COLO668 (cell line): Measurements from ENCODE around the gene RNF213.

Source experiments
- DNase-seq: peaks from one replicate; lab custom pipeline; 2025; ENCODE audit not compliant: unreplicated experiment; lab: John Stamatoyannopoulos, UW

Gene RNF213

DNA sequence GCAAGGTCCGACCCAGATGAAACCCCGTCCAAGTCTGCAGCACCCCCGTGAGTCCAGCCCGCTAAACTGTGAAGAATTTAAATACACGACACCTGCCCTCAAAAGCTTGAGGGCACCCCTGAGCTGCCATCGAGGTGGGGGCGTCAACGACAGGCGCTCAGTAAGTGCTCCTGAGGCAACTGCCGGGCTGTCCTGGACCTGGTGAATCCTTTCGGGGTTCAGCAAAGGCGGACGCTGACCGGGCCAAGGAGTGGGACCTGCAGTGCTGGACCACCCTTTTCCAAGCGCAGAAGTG lies 153.8 kb downstream of the RNF213 start:
- DNase-seq, result no peak

DNA sequence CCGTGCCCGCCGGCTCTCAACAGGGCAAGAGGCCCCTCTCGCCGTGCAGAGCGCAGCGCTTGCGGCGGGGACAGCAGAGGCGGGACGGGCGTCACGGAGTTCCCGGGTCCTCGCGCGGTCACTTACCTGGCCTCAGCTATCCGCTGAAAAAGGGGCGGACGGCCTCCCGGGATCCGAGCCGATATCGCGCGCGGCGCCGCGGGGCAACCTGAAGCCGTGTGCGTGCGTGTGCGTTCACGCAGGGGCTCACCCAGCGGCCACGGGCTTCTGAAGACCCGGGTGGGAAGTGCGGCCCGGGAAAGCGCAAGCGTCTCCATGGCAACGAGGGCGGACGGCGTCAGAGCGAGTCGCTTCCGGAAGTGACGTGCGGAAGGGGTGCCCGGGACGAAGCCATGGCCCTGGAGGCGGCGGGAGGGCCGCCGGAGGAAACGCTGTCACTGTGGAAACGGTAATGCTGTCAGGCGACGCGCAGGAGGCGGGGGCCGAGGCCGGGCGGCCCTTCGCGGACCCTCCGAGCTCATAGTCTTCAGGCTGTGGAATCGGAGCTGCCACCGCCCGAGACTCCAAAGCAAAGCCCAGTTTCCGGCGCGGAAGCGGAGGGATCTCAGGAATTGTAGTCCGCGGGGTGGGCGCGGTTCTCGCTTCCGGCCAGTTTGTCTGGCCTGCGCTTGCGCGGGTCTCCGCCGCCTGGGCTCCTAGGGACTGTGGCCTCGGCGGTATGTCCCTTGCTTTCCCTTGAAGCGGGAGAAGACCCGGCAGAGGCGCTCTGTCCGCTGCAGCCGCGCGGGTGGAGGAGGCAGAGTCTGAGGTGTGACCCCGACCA lies 154.4 kb downstream of the RNF213 start, which contains the start of gene ENDOV:
Gene ENDOV, plus strand, starts transcription at position 365 of the 823 bp plus-strand sequence. Its CDS starts 28 bp downstream, at position 393.
- peak; percentile 90 for DNase-seq

DNA sequence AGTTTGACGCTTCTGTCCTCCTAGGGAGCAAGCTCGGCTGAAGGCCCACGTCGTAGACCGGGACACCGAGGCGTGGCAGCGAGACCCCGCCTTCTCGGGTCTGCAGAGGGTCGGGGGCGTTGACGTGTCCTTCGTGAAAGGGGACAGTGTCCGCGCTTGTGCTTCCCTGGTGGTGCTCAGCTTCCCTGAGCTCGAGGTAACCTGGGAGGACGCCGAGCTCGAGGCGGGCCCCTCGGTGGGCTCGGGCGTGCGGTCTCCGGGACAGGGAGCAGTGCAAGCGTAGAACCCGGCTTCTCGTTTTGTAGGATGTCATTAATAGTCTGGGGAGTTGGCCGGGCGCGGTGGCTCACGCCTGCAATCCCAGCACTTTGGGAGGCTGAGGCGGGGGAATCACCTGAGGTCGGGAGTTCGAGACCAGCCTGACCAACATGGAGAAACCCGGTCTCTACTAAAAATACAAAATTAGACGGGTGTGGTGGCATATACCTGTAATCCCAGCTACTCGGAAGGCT lies 155.0 kb downstream of the RNF213 start:
- no peak for DNase-seq

DNA sequence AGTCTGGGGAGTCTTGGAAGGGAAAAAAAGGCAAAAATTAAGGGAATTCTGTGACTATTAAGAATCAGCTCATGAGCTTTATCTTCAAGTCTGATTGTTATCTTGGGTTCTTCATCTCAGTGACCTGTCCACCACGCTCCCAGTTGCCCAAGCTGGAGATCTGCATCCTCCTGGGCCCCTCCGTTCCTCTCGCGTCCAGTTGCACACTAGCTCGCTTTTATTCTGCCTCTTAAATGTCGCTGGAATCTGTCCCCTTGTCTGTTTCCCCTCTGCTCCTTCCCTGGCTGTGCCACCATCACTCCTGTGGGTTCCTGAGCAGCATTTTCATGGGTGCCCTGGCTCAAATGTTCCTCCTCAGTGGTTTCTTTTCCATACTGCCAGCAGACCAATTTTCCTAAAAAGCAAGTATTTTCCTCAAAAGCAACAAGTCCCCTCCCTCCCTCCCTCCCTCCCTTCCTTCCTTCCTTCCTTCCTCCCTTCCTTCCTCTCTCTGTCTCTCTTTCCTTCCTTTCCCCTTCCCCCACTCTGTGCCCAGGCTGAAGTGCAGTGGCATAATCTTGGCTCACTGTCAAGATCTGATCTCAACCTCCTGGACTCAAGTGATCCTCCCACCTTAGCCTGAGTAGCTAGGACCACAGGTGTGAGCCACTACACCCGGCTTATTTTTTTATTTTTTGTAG lies 155.7 kb downstream of the RNF213 start:
- DNase-seq, result no peak

DNA sequence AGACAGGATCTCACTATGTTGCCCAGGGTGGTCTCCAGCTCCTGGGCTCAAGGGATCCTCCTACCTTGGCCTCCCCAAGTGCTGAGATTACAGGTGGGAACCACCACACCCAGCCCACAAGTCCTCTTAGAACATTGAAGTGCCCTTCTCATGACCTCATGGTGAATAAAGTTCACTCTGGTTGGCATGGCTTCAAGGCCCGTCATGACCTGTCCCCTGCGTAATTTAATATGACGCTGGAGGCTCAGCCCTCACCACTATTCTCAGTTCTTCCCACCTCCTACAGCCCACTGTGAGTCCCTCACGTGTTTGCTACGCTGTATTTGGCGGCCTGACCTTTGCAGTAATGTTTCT lies 156.3 kb downstream of the RNF213 start:
- no peak for DNase-seq

DNA sequence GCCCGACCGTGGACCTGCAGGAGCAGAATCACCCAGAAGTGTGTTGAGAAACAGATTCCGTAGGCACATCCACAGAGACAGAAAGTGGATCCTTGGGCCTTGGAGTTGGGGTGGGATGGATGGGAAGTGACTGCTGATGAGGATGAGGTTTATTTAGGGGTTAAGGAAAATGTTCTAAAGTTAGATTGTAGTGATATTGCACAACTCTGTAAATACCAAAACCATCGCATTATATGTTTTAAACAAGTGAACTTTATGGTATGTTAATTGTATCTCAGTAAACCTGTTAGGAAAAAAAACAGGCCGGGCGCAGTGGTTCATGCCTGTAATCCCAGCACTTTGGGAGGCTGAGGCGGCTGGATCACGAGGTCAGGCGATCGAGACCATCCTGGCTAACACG lies 157.9 kb downstream of the RNF213 start:
- DNase-seq, result no peak

DNA sequence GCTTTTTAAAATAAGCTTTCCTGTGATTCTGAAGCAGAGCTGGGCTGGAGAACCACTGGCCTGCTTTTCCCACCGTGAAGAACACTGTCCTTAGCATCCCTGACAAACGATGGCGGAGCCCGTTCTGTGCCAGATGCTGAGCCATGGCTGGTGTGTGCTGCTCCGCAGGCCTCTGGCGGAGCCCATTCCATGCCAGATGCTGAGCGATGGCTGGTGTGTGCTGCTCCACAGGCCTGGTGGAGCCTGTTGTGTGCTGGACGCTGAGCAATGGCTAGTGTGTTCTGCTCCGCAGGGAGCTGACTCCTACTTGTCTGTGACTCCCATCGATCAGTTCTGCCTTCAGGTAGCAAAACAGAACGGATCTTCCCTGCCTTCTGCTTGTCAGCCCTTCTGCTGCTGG lies 158.6 kb downstream of the RNF213 start:
- DNase-seq, result no peak

DNA sequence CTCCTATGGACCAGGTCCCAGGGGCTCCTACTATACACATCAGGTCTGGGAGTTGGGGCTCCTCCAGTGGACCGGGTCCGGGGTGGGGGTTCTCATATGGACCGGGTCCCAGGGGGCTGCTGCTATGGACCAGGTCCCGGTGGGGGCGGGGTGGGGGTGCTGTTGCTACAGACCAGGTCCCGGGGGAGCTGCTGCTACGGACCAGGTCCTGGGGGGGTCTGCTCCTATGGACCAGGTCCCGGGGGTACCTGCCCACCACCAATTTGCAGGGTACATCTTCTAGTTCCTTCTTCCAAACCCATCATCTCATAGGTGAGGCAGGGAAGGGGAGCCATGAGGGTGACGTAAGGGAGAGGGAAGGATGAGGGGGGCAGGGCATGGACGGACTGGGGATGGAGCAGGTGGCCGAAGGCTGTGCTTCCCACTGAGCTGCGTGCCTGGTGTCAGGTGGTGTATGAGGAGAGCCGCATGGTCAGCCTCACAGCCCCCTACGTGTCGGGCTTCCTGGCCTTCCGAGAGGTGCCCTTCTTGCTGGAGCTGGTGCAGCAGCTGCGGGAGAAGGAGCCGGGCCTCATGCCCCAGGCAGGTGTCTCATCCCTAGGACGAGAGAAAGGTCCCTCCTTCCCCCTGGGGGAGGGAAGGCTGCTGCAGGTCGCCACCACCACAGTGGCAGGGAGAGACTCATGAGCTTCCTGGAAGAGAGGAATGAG lies 160.9 kb downstream of the RNF213 start:
- peak; percentile 41 for DNase-seq

DNA sequence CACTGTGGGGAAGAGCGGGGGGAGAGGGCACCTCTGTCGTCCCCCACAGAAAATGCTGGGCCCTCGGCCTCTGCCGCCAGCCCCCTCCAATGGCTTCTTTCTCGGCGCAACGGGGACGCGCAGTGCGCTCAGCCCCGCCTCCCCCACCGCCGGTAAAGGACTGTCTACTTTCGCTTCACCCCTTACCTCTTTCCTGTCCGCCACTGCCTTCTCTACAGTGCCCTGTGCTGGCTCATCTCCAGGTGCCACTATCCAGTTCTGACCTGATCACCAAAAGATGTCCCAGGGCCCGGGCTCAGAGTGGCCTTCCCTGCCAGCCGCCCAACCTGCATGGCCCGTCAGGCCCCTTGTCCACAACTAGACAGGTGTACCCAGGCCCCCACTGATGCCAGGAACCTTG lies 161.6 kb downstream of the RNF213 start:
- DNase-seq, result peak; percentile 16

DNA sequence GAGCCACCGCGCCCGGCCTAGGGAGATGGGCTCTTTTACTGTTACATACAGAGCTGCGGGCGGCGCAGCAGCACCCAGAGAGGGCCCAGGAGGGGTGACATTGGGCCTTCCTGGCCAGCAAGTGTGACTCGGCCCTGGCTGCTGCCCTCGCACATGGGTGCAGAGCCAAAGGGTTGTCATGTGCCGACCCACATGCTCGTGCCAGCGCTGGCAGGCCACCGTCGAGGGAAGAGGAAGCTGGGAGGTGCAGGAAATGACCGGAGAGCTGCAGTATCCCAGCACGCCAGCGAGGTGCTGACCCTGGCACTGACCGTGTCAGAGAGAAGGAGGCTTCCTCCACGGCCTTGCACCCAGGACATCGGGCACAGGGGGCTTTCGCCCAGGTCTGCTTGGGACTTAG lies 162.3 kb downstream of the RNF213 start:
- no peak for DNase-seq

DNA sequence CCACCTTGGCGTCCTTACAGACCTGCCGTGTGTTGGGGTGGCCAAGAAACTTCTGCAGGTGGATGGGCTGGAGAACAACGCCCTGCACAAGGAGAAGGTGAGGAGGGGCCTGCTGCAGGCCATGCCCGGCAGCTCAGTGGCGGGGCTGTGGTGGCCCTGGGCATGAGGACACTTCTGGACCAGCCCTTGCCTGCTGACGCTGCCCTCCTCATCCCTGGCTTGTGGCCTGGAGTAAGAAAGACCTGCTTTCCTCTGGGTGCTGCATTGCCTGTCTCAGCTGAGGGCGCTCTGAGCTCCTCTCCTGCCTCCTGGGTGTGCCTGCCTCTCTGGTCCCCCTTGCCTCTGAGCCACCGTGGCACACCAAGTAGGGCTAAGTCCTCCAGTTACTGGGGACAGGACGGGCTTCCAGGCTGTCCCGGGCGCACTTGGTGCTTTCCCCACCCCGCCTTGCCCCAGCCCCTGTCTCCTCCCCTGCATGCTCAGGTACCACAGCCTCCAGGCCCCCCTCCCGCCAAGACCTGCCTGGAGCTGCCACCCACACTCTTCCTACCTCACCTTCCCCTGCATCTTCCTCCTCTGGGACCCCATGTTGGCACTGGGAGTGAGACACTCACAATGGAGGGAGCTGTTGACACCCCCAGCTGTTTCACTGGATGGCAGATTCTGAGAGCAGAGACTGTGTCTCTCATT lies 163.0 kb downstream of the RNF213 start:
- no peak for DNase-seq

DNA sequence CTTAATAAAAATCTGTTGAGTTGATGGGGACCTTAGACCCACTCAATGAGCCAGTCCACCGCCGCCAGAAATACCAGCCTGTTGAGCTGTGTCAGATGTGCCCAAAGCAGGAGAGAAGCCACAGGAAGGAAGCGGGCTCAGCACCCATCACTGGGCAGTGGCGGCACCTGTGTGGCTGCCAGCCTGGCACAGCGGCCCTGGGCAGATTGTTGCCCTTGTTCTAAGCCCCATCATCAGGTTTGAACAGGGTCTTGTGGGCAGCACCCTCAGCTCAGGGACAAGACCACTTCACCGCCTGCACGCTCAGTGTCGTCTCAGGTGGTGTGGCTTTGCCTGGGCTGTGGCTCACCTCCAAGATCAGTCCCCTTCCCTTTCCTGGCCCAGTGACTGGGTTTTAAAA lies 163.6 kb downstream of the RNF213 start:
- no peak for DNase-seq

DNA sequence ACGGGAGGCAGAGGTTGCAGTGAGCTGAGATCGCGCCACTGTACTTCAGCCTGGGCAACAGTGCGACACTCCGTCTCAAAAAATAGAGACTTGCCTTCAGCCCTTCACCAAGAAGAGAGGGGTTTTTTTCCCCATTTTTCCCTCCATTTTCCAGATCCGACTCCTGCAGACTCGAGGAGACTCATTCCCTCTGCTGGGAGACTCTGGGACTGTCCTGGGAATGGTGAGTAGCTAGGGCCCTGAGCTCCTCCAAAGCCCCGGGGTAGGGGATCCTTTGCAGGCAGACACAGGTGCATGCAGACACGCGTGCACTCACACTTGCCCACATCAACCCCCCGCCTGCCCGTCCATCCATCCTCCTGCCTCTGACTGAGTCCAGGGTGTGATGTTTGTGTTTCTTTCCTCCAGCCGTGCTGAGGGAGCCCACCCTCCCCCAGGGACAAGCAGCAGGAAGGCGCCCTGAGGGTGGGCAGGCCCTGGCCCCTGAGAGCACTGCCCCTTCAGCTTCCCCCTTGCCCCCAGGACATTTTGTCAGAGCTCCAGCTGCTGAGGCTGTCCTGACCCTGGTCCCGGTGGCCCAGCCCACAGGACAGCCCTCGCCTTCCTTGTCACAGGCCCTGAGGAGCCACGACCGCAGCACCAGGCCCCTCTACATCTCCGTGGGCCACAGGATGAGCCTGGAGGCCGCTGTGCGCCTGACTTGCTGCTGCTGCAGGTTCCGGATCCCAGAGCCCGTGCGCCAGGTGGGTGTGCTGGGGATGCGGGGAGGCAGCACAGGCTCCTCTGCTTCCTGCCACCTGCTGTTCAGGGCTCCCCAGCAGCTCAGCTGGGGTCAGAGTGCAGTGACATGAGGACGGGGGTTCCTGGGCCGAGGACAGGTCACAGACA lies 164.5 kb downstream of the RNF213 start:
- peak; percentile 23 for DNase-seq

DNA sequence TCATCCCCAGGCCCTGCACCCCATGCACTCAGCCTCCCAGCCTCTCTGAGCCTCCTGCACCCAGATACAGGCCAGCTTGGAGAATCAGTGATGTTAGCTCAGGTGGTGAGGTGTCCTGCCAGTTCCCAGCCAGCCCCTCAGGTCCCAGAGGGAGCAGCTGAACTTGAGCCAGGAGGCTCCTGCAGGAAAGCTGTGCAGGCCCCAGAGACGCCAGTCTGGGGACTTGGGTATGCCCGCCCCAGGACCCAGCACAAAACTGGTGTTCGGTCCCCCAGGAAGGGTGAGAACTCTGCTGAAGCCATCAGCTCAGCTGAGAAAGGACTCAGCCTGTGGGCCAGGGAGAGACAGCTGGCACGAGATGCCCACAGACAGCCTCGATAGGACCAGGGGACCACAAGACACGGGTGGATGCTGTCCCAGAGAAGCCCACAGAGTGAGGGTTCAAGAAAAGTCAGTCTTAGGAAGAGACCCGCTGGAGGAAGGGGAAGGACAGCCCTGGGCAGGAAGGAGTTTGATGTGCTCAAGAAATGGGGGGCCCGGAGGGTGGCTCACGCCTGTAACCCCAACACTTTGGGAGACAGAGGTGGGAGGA lies 165.3 kb downstream of the RNF213 start:
- DNase-seq, result no peak

DNA sequence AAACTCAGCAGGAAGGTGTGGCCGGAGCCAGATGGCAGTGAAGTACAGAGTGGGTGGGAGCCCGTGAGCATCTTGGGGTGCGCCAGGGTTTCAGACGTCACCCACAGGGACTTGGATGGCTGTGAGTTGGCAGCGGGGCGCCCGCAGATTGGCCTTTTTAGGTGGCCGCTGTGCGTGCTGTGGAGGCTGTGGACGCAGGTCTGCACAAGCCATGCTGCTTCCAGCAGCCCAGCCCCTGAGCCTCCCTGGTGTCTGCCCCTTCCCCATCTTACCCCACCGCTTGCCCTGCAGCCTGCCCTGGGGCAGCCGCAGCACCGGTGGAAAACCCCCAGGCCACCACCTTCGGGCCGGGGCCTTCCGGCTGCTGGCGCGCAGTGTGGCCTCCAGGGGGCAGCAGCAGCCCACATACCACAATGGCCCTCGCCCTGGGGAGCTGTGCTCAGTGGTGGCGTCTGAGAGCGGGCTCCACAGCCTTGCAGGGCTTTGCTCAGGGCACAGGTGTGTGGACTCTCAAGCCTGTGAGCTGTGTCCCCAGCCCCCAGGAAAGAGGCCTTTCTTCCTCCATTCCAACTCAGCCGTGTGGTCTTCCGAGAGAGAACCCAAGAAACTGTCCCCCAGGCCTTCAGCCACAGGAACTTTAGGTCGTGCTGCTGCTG lies 166.1 kb downstream of the RNF213 start:
- DNase-seq, result peak; percentile 66

DNA sequence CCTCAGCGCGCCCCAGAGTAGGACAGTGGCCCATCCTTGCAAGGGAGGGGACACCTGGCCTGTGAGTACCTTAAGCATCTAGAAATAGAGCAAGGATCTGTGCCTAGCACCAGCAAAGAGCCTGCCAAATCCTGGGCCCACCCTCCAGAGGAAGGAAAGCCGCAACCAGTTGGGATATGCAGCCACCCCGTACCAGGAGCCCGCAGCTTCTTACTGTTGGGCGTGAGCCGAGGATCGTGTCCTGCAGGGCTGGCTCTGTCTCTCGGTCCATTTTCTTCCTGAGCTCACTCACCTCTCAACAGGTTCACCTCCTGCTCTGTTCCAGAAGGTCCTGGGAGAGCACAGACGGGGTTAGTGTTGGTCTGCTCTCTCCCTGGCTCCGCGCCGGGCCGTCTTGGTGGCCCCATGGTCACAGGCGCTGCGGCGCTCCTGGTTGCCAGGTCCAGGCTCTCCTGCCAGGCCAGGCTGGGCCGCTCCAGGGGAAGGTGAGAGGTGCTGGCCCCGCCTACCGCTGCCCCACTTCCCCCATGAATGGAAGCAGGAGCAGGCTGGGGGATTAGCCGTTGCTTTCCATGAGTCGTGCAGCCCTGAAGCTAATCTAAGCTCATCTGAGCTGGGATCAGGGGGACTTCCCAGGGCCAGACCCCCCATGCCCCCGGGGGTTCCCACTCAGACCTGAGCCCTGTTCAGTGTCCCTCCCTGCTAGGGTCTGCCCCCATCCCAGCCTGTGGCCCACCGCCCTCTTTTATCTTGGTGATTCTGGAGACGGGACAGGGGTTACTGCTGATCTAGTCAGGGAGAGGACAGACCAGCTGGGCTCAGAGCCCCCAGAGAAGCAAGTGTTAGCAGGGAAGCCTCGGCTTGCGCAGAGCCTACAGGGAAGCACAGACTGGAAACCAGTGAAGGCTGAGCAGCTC lies 167.0 kb downstream of the RNF213 start:
- no peak for DNase-seq

DNA sequence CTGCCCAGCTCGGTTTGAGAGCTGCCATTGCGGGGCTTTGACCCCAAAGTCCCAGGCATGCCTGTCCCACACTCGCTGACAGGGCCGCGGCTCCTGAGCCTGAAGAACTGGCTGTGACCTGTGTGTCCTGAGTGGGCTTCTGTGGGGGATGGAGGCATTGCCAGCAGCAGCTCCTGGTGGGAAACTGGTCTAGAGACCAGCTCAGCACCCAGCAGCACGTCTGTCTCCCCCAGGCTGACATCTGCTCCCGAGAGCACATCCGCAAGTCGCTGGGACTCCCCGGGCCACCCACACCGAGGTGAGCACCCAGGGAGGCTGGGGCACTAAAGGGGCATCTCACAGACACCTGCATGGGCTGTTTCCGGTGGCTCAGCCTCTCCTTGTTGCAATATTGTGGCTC lies 167.7 kb downstream of the RNF213 start:
- no peak for DNase-seq

DNA sequence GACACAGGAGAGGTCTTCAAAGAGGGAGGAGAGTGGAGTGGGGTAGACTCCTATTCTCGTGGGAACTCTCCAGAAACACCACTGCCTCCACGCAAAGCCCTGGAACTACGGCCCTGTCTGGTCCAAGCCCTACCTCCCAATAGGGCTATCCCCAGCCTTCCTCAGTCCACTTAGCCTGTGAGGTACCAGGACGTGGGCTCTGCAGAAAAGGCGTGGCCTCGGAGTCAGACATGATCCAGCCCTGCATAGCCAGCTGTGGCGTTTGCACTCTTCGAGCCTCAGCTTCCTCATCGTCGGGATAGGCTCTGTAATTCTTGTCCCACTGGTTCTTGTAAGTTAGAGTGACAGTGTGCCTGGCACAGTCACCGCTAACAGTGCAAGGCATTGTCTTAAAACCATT lies 168.1 kb downstream of the RNF213 start:
- no peak for DNase-seq
